ENCODE results near the gene CAMTA2.

DNA sequence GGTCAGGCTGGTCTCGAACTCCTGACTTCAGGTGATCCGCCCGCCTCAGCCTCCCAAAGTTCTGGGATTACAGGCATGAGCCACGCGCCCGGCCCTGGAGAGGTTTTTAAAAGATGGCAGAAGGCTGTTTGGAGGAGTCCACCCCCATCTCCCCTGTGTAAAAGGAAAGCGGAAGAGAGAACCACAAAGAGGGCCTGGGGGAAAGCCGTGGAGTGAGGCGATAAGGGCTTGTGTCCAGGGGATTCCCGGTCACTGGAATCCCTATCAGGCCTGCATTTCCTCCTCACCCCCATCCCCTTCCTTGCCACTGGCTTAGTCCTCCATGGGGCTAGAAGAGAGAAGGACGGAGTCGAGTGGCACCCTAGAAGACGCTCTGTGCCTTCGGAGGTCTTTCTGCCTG is 55.5 kb downstream of the CAMTA2 start, which contains the start of gene GP1BA:
- TF ChIP-seq, protein P1, sequence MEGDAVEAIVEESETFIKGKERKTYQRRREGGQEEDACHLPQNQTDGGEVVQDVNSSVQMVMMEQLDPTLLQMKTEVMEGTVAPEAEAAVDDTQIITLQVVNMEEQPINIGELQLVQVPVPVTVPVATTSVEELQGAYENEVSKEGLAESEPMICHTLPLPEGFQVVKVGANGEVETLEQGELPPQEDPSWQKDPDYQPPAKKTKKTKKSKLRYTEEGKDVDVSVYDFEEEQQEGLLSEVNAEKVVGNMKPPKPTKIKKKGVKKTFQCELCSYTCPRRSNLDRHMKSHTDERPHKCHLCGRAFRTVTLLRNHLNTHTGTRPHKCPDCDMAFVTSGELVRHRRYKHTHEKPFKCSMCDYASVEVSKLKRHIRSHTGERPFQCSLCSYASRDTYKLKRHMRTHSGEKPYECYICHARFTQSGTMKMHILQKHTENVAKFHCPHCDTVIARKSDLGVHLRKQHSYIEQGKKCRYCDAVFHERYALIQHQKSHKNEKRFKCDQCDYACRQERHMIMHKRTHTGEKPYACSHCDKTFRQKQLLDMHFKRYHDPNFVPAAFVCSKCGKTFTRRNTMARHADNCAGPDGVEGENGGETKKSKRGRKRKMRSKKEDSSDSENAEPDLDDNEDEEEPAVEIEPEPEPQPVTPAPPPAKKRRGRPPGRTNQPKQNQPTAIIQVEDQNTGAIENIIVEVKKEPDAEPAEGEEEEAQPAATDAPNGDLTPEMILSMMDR (IDR thresholded peaks at IDR 0.05), result no peak
- no peak for TF ChIP-seq POLR2A (IDR thresholded peaks at IDR 0.05)
- no peak for TF ChIP-seq POLR2AphosphoS5 (IDR thresholded peaks at IDR 0.05)
- no peak for TF ChIP-seq EP300 (IDR thresholded peaks at IDR 0.05)

Measured in sigmoid colon (tissue), 4 donors.